Spleen (tissue), 7 donors: Measurements from ENCODE around the gene GDPD5.

Experiments used
- POLR2AphosphoS5 ChIP-seq, 3 donors: sonication (generic); formaldehyde crosslinking; IDR thresholded peaks; one replicate each; pipeline ENCODE4 v1.5.1; 2017; ENCODE audit warnings: antibody characterized with exemption in 3 of 3
- TF ChIP-seq, protein P1 (sequence below), 11 experiments: fragments of 200-600 bp in 7 of 11; fragments of 450-650 bp in 4 of 11; sonication (generic) in 4 of 11; IDR thresholded peaks in 8 of 11; conservative IDR thresholded peaks in 3 of 11; 1 replicate in 7 of 11; 2 replicates in 4 of 11; pipeline versions ENCODE4 v1.4.0 to v1.8.0; 2016 to 2021; ENCODE audit warnings: antibody characterized with exemption in 11 of 11, inconsistent platforms in 4 of 11, mild to moderate bottlenecking in 1 of 11
- donor health status: DM: no; HTN: no; CAD: no; lungs with moderate emphysema.
- donor health status: DM: no; HTN: no; CAD: no.
- donor health status: DM: no; HTN: no; CAD: no.

DNA sequence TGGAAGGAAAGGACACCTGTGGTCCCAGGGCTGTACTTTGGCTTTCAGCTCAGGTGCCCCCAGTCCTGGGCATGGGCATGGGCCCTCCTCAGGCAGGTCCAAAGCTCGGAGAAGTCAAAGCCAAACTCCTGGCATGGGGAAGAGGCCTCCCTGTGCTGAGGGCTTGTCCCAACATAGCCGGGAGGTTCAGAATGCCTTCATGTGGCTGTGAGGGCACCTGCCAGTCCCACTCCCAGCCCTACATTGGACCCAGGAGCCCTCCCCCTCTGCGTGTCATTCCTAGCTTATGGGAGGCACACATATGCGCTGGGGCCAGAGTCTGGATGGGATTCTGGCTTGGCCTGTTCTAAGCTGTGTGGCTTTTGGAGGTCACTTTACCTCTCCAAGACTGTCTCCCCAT lies 91.7 kb downstream of the GDPD5 start:
- TF ChIP-seq POLR2AphosphoS5 (IDR thresholded peaks at IDR 0.05): no peak
- TF ChIP-seq, protein P1, sequence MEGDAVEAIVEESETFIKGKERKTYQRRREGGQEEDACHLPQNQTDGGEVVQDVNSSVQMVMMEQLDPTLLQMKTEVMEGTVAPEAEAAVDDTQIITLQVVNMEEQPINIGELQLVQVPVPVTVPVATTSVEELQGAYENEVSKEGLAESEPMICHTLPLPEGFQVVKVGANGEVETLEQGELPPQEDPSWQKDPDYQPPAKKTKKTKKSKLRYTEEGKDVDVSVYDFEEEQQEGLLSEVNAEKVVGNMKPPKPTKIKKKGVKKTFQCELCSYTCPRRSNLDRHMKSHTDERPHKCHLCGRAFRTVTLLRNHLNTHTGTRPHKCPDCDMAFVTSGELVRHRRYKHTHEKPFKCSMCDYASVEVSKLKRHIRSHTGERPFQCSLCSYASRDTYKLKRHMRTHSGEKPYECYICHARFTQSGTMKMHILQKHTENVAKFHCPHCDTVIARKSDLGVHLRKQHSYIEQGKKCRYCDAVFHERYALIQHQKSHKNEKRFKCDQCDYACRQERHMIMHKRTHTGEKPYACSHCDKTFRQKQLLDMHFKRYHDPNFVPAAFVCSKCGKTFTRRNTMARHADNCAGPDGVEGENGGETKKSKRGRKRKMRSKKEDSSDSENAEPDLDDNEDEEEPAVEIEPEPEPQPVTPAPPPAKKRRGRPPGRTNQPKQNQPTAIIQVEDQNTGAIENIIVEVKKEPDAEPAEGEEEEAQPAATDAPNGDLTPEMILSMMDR (IDR thresholded peaks at IDR 0.05 in 8 of 11, conservative IDR thresholded peaks at IDR 0.05 in 3 of 11): no peak
